HCT116 (cell line): ENCODE measurements around the gene HCRT.

ENCODE experiments used
- EGR1 ChIP-seq: IDR thresholded peaks from 2 replicates; pipeline ENCODE4 v1.6.1; 2012; ENCODE audit warnings: low read depth
- POLR2A ChIP-seq: IDR thresholded peaks from 2 replicates; pipeline ENCODE4 v1.7.0; 2011; ENCODE audit warnings: borderline replicate concordance; ENCODE audit not compliant: insufficient read depth, insufficient read length; ENCODE audit errors: extremely low read depth
- POLR2AphosphoS5 ChIP-seq: IDR thresholded peaks from 2 replicates; pipeline ENCODE4 v1.6.1; 2011; ENCODE audit warnings: mild to moderate bottlenecking, low read depth, low read length, moderate library complexity
- SIN3A ChIP-seq: IDR thresholded peaks from 2 replicates; pipeline ENCODE4 v1.6.1; 2012; ENCODE audit warnings: low read depth
- SP1 ChIP-seq: IDR thresholded peaks from 2 replicates; pipeline ENCODE4 v1.6.1; 2012; ENCODE audit warnings: low read depth
- TCF7L2 ChIP-seq: IDR thresholded peaks from 2 replicates; pipeline ENCODE4 v1.7.0; 2011; ENCODE audit warnings: borderline replicate concordance, inconsistent platforms; ENCODE audit not compliant: insufficient read depth, insufficient read length; ENCODE audit errors: extremely low read depth
- TF ChIP-seq, protein P1 (sequence below), 3 experiments: fragments of 200-600 bp in 1 of 3; sonication (generic) in 1 of 3; IDR thresholded peaks in 2 of 3; conservative IDR thresholded peaks in 1 of 3; 2 replicates each; pipeline ENCODE4 v1.5.1; 2012 to 2017; ENCODE audit warnings: low read depth in 2 of 3, low read length in 2 of 3, antibody characterized with exemption in 1 of 3, borderline replicate concordance in 1 of 3, control low read depth in 1 of 3, mild to moderate bottlenecking in 1 of 3, mixed read lengths in 1 of 3, mixed run types in 1 of 3, moderate library complexity in 1 of 3; ENCODE audit not compliant: insufficient read depth in 1 of 3

DNA sequence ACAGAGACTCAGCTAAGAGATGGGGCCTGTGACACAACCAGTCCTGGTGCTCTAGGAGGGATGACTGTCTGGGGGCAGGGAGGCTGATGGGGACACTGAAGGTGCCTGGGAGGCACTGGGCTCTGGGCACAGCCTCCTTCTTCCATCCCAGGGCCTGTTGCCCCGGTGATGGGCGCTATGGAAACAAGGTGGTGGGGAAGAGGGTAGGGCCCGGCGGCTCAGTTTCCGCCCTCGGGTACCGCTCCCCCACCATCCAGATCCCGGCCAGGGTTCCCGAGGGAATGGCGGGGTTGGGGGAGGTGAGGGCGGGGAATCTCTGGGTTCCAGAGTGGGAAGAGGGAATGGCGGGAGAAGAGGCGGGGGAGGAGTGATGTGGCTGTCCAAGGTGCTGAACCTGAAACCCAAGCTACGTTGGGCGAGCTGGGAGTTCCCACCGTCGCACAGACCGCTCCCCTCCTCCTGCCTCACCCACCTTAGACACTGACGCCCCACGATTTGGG lies 5.3 kb downstream of the HCRT start:
- no peak for TF ChIP-seq SP1
- TF ChIP-seq, protein P1, sequence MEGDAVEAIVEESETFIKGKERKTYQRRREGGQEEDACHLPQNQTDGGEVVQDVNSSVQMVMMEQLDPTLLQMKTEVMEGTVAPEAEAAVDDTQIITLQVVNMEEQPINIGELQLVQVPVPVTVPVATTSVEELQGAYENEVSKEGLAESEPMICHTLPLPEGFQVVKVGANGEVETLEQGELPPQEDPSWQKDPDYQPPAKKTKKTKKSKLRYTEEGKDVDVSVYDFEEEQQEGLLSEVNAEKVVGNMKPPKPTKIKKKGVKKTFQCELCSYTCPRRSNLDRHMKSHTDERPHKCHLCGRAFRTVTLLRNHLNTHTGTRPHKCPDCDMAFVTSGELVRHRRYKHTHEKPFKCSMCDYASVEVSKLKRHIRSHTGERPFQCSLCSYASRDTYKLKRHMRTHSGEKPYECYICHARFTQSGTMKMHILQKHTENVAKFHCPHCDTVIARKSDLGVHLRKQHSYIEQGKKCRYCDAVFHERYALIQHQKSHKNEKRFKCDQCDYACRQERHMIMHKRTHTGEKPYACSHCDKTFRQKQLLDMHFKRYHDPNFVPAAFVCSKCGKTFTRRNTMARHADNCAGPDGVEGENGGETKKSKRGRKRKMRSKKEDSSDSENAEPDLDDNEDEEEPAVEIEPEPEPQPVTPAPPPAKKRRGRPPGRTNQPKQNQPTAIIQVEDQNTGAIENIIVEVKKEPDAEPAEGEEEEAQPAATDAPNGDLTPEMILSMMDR (IDR thresholded peaks at IDR 0.05 in 2 of 3, conservative IDR thresholded peaks at IDR 0.05 in 1 of 3; ENCODE audit: borderline replicate concordance in 1 of 3, insufficient read depth in 1 of 3, low read depth in 2 of 3, low read length in 2 of 3): no peak
- TF ChIP-seq SIN3A: no peak
- no peak for TF ChIP-seq POLR2AphosphoS5
- no peak for TF ChIP-seq POLR2A
- no peak for TF ChIP-seq EGR1
- no peak for TF ChIP-seq TCF7L2
